H9 (cell line): Measurements from ENCODE around the gene OSBPL2. TPM values are rescaled to one million over a fixed set of nuclear protein-coding genes. Genes with fewer than 3 reads are reported as not detected.

Source experiments
- DNase-seq: peaks from one replicate; pipeline ENCODE4 v3.0.0-alpha.2; 2017
- H2AFZ ChIP-seq: one replicate; pipeline ENCODE4 v1.6.1; 2013; ENCODE audit warnings: mild to moderate bottlenecking, low read length, control low read depth, moderate library complexity
- H2AK5ac ChIP-seq: 2 replicates; pipeline ENCODE4 v1.6.1; 2013; ENCODE audit warnings: low read length, control low read depth, mixed read lengths; ENCODE audit not compliant: insufficient read length
- H2BK120ac ChIP-seq: one replicate; pipeline ENCODE4 v1.6.1; 2013; ENCODE audit warnings: low read depth, mild to moderate bottlenecking, low read length, control low read depth, inconsistent platforms; ENCODE audit not compliant: poor library complexity, severe bottlenecking
- H2BK12ac ChIP-seq: 2 replicates; pipeline ENCODE4 v1.6.1; 2013; ENCODE audit warnings: low read length, control low read depth, mixed read lengths, low read depth; ENCODE audit not compliant: insufficient read length
- H2BK15ac ChIP-seq: 2 replicates; pipeline ENCODE4 v1.6.1; 2013; ENCODE audit warnings: low read depth, low read length, control low read depth
- H2BK20ac ChIP-seq: one replicate; pipeline ENCODE4 v1.6.1; 2013; ENCODE audit warnings: low read depth, mild to moderate bottlenecking, low read length, control low read depth, inconsistent platforms; ENCODE audit not compliant: poor library complexity, severe bottlenecking
- H2BK5ac ChIP-seq: 2 replicates; pipeline ENCODE4 v1.6.1; 2013; ENCODE audit warnings: low read length, control low read depth, mixed read lengths; ENCODE audit not compliant: insufficient read length
- H3K14ac ChIP-seq: 2 replicates; pipeline ENCODE4 v1.6.1; 2013; ENCODE audit warnings: low read length, control low read depth; ENCODE audit not compliant: insufficient read depth
- H3K18ac ChIP-seq: 2 replicates; pipeline ENCODE4 v1.6.1; 2013; ENCODE audit warnings: low read depth, mild to moderate bottlenecking, mixed read lengths, low read length, control low read depth; ENCODE audit not compliant: insufficient read length
- H3K23ac ChIP-seq: 2 replicates; pipeline ENCODE4 v1.6.1; 2013; ENCODE audit warnings: low read length, control low read depth, mixed read lengths, low read depth; ENCODE audit not compliant: insufficient read length
- H3K23me2 ChIP-seq: 2 replicates; pipeline ENCODE4 v1.6.1; 2013; ENCODE audit warnings: low read depth, mild to moderate bottlenecking, mixed read lengths, low read length, control low read depth; ENCODE audit not compliant: insufficient read length, poor library complexity, severe bottlenecking
- H3K27ac ChIP-seq: 2 replicates; pipeline ENCODE4 v1.5.1; 2013; ENCODE audit warnings: low read length, control low read depth, mixed read lengths, low read depth; ENCODE audit not compliant: insufficient read length
- H3K27me3 ChIP-seq: 2 replicates; pipeline ENCODE4 v1.6.1; 2013; ENCODE audit warnings: low read length, control low read depth, inconsistent platforms; ENCODE audit not compliant: insufficient read depth
- H3K4ac ChIP-seq: 2 replicates; pipeline ENCODE4 v1.6.1; 2013; ENCODE audit warnings: low read depth, mild to moderate bottlenecking, control low read depth, inconsistent platforms, low read length, moderate library complexity
- H3K4me1 ChIP-seq: 2 replicates; pipeline ENCODE4 v1.6.1; 2013; ENCODE audit warnings: low read length, control low read depth, inconsistent platforms; ENCODE audit not compliant: insufficient read depth
- H3K4me2 ChIP-seq: 2 replicates; pipeline ENCODE4 v1.6.1; 2013; ENCODE audit warnings: low read length, control low read depth, mixed read lengths; ENCODE audit not compliant: insufficient read length, insufficient read depth
- H3K56ac ChIP-seq: 2 replicates; pipeline ENCODE4 v1.6.1; 2013; ENCODE audit warnings: low read depth, mild to moderate bottlenecking, mixed read lengths, low read length, control low read depth; ENCODE audit not compliant: insufficient read length
- H3K79me1 ChIP-seq: 2 replicates; pipeline ENCODE4 v1.6.1; 2013; ENCODE audit warnings: low read depth, mild to moderate bottlenecking, moderate library complexity, low read length, control low read depth, inconsistent platforms; ENCODE audit not compliant: insufficient read depth, poor library complexity, severe bottlenecking
- H3K79me2 ChIP-seq: 2 replicates; pipeline ENCODE4 v1.6.1; 2013; ENCODE audit warnings: low read length, control low read depth, inconsistent platforms; ENCODE audit not compliant: insufficient read depth
- H3K9ac ChIP-seq: 2 replicates; pipeline ENCODE4 v1.6.1; 2013; ENCODE audit warnings: low read length, control low read depth, mixed read lengths; ENCODE audit not compliant: insufficient read length; ENCODE audit errors: extremely low read depth
- H3K9me3 ChIP-seq: one replicate; pipeline ENCODE4 v1.6.1; 2013; ENCODE audit warnings: low read depth, low read length, inconsistent platforms; ENCODE audit not compliant: control insufficient read depth
- H3T11ph ChIP-seq: one replicate; pipeline ENCODE4 v1.6.1; 2013; ENCODE audit warnings: mild to moderate bottlenecking, low read length, control low read depth, inconsistent platforms
- H4K20me1 ChIP-seq: one replicate; pipeline ENCODE4 v1.6.1; 2013; ENCODE audit not compliant: control insufficient read depth, insufficient read length, insufficient read depth
- H4K5ac ChIP-seq: 2 replicates; pipeline ENCODE4 v1.6.1; 2013; ENCODE audit warnings: low read depth, mild to moderate bottlenecking, mixed read lengths, low read length, control low read depth; ENCODE audit not compliant: insufficient read length
- H4K8ac ChIP-seq: replicated peaks from 2 replicates; pipeline ENCODE4 v1.6.1; 2013; ENCODE audit warnings: low read length, control low read depth, mixed read lengths, low read depth; ENCODE audit not compliant: insufficient read length
- H4K91ac ChIP-seq: 2 replicates; pipeline ENCODE4 v1.6.1; 2013; ENCODE audit warnings: low read depth, mild to moderate bottlenecking, moderate library complexity, mixed read lengths, low read length, control low read depth; ENCODE audit not compliant: insufficient read length
- H3K27ac Mint-ChIP-seq, 3 experiments: 2 replicates in 2 of 3; 3 replicates in 1 of 3; pipeline ENCODE4 v1.8.0; 2020 to 2021; ENCODE audit warnings: mixed read lengths in 3 of 3, mild to moderate bottlenecking in 1 of 3, moderate library complexity in 1 of 3
- H3K27me3 Mint-ChIP-seq: 2 replicates; pipeline ENCODE4 v1.8.0; 2021; ENCODE audit warnings: low read depth, mild to moderate bottlenecking, moderate library complexity, mixed read lengths
- H3K36me3 Mint-ChIP-seq, 3 experiments: 2 replicates in 2 of 3; 3 replicates in 1 of 3; pipeline ENCODE4 v1.8.0; 2020 to 2021; ENCODE audit warnings: low read depth in 3 of 3, mixed read lengths in 3 of 3; ENCODE audit not compliant: insufficient read depth in 1 of 3
- H3K4me1 Mint-ChIP-seq, 2 experiments: 2 replicates each; pipeline ENCODE4 v1.8.0; 2020; ENCODE audit warnings: mixed read lengths in 2 of 2
- H3K4me3 Mint-ChIP-seq, 2 experiments: 2 replicates in 1 of 2; 3 replicates in 1 of 2; pipeline ENCODE4 v1.8.0; 2020 to 2021; ENCODE audit warnings: mild to moderate bottlenecking in 2 of 2, mixed read lengths in 2 of 2, moderate library complexity in 1 of 2
- H3K9me3 Mint-ChIP-seq, 2 experiments: 2 replicates in 1 of 2; 3 replicates in 1 of 2; pipeline ENCODE4 v1.8.0; 2020; ENCODE audit warnings: mild to moderate bottlenecking in 2 of 2, mixed read lengths in 2 of 2, moderate library complexity in 1 of 2
- CTCF ChIP-seq: fragments of 200-600 bp; sonication (generic); conservative IDR thresholded peaks from 3 replicates; pipeline ENCODE4 v1.8.0; 2021; ENCODE audit warnings: antibody characterized with exemption, mild to moderate bottlenecking
- WGBS: extraction: QIAGEN DNeasy Blood & Tissue Kit; methylation state at CpG from one replicate; pipeline ENCODE4 v1.1.7; 2013; ENCODE audit warnings: missing lambda C conversion rate, low lambda C conversion rate, mixed read lengths; ENCODE audit not compliant: insufficient read length; ENCODE audit errors: extremely low coverage; 5-methylcytosine and 5-hydroxymethylcytosine counted together
- total RNA-seq: library from RNA; stranded (reverse); gene quantifications from 2 replicates; pipeline ENCODE4 v1.2.1, GENCODE V29; 2021

OSBPL2 gene
- total RNA-seq, 1 experiment from 2014 or later: 47.3 TPM

- no peaks in the 10 kb centered on the region for H3K27me3 ChIP-seq
- no peaks in the 10 kb centered on the region for H3K23me2 ChIP-seq
- H3K4ac ChIP-seq: no peak overlapping the region
- no peak overlapping the region for H3T11ph ChIP-seq
- WGBS: no CpG with 5 or more reads among the region's 30 CpGs
- H4K91ac ChIP-seq: no peak overlapping the region
- H2BK15ac ChIP-seq: no peak overlapping the region
- no peak overlapping the region for H3K27ac Mint-ChIP-seq
- H3K36me3 Mint-ChIP-seq: peaks cover 5 to 39% (median 28%) of the 10 kb centered on the region in 3 experiments; a peak in 5 of 7 replicates
- H3K27ac ChIP-seq: no peak overlapping the region
- H3K56ac ChIP-seq: no peak overlapping the region
- H3K79me2 ChIP-seq: no peaks in the 10 kb centered on the region
- no peak overlapping the region for H4K5ac ChIP-seq
- no peak overlapping the region for H3K14ac ChIP-seq
- H3K4me1 ChIP-seq: no peaks in the 10 kb centered on the region
- no peak overlapping the region for H3K9ac ChIP-seq
- no peak overlapping the region for H2BK120ac ChIP-seq
- H2BK12ac ChIP-seq: no peak overlapping the region
- H3K27me3 Mint-ChIP-seq: no peaks in the 10 kb centered on the region; the same call in 1 of the 2 replicates
- H3K9me3 ChIP-seq: no peaks in the 10 kb centered on the region
- H4K20me1 ChIP-seq: no peaks in the 10 kb centered on the region
- no peaks in the 10 kb centered on the region for H3K9me3 Mint-ChIP-seq
- H3K23ac ChIP-seq: no peak overlapping the region
- DNase-seq: no peak
- H2AFZ ChIP-seq: no peak overlapping the region
- H2AK5ac ChIP-seq: no peak overlapping the region
- H4K8ac ChIP-seq: no peak overlapping the region
- H3K4me2 ChIP-seq: no peak overlapping the region
- no peak for TF ChIP-seq CTCF
- H2BK20ac ChIP-seq: no peak overlapping the region
- H3K4me1 Mint-ChIP-seq: peaks cover 0 to 2% of the 10 kb centered on the region in 2 experiments; a peak in 2 of 4 replicates
- no peaks in the 10 kb centered on the region for H3K79me1 ChIP-seq
- no peak overlapping the region for H3K4me3 Mint-ChIP-seq
- H3K18ac ChIP-seq: no peak overlapping the region
- no peak overlapping the region for H2BK5ac ChIP-seq
Measured at GRCh38 chr20:62296724-62297448, 58.6 kb downstream of the OSBPL2 start.
